GM18907 (cell line): ENCODE results near the gene DCAF15.
A peak's percentile ranks its signal among the peaks of the same experiment; 100 is the strongest.

ENCODE experiments used
- ATAC-seq: cut with Tn5 transposase; IDR thresholded peaks from one replicate; pipeline ENCODE4 v1.9.1; 2021; ENCODE audit warnings: mild to moderate bottlenecking, moderate library complexity; ENCODE audit not compliant: unreplicated experiment

DCAF15 gene

DNA sequence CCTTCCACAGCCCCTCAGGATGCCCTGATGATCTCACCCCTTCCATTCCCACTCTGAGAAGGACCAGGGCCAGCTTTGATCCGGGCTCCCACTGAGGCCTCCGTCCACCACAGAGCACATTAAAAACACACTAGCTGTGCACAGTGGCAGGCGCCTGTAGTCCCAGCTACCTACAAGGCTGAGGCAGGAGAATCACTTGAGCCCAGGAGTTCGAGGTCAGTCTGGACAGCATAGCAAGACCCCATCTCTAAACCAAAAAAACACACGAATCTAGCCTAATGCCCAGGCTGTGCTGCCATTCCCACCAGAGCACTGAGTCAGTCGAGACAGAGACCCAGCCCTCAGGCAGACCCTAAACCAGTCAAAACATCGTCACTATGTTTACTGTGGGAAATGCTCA, 39.7 kb downstream of the DCAF15 start:
- no peak for ATAC-seq

- no peak for ATAC-seq
These were observed 41.4 kb downstream of the DCAF15 start for GRCh38 chr19:13993590-13994300.

- ATAC-seq, result no peak
These were observed 42.9 kb downstream of the DCAF15 start for GRCh38 chr19:13995017-13995728.

GRCh38 chr19:13995878-13996765, 43.8 kb downstream of the DCAF15 start:
- no peak for ATAC-seq

DNA sequence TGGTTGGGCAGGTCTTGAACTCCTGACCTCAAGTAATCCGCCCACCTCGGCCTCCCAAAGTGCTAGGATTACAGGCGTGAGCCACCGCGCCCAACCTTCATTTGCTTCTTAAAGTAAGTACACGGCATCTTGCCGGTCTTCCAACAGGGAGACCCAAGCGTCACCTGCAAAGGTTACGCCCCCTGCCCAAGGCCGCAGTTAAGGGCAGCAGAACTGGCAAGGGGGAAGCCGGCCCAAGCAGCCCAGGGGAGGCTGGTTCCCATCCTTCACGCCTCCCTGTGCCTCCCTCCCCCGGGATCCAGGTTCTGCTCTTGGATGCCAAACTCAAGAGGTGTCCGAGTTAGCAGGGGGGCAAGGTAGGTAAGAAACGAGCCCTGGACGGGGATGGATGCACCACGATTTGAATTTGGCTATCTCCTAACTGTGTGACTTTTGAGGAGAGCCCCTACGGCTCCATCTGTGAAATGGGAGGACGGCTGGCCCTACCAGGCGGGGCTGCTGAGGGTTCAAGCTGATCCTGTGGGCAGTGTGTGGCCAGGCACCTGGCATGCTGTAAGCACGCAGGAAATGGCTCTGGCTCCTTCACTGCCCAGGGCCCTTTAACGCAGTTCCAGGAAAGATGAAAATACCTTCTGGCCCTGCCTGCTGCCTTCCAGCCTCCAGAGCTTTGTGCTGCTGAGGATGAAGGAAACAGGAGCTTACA, 44.8 kb downstream of the DCAF15 start:
- no peak for ATAC-seq

- no peak for ATAC-seq
These were observed 45.3 kb downstream of the DCAF15 start for GRCh38 chr19:13997631-13997962.

DNA sequence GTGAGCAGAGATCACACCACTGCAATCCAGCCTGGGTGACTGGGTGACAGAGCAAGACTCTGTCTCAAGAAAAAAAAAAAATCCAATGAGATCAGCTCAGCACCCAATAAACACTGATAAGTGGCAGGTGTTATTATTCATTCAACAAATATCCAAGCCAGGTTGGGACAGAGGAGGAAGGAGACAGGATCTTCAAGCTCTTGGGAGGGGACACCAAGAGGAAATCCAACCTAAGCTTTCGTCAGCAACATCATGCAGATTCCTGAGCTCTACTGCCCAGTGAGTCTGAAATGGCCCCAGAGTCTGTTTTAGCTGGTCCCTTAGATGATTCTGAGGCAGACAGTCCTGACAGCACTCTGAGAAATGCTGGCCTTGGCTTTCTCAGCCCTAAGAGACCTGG, 46.1 kb downstream of the DCAF15 start:
- no peak for ATAC-seq

DNA sequence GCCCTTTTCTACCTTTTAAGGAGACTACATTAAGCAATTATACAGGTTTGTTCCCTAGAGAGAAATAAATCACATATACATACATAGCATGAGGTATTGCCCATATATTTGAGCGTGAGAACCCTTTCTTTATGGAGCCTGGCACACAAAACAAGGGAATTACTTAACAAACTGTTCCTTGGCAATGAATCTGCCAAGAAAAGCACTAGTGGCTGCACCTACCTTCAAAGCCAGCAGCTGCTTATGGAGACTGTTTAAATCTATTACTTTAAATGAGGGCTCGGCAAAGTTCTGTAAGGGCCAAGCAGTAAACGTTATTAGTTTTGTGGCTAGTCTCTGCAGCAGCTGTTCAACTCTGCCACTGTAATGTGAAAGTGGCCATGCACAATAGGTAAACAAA, 46.8 kb downstream of the DCAF15 start:
- ATAC-seq, result no peak

DNA sequence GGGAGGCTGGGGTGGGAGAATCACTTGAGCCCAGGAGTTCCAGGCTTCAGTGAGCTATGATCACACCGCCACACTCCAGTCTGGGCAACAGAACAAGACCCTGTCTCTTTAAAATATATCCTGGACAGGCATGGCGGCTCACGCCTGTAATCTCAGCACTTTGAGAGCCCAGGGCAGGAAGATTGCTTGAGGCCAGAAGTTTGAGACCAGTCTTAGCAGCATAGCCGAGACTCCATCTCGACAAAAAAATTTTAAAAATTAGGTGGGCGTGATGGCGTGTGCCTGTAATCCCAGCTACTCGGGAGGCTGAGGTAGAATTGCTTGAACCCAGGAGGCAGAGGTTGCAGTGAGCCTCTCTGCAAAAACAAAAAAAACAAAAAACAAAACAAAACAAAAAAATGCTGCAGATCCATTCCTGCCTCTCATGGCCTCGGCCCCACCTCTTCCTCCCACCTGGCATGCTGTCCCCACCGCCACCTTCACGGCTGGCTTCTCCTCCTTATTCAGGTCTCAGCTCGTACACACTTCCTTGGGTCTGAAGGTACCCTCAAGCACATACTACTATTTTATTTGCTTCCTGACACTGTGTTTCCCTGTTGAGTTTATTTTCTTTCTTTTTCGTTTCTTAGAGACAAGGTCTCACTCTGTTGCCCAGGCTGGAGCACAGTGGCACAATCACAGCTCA, 48.5 kb downstream of the DCAF15 start:
- no peak for ATAC-seq

DNA sequence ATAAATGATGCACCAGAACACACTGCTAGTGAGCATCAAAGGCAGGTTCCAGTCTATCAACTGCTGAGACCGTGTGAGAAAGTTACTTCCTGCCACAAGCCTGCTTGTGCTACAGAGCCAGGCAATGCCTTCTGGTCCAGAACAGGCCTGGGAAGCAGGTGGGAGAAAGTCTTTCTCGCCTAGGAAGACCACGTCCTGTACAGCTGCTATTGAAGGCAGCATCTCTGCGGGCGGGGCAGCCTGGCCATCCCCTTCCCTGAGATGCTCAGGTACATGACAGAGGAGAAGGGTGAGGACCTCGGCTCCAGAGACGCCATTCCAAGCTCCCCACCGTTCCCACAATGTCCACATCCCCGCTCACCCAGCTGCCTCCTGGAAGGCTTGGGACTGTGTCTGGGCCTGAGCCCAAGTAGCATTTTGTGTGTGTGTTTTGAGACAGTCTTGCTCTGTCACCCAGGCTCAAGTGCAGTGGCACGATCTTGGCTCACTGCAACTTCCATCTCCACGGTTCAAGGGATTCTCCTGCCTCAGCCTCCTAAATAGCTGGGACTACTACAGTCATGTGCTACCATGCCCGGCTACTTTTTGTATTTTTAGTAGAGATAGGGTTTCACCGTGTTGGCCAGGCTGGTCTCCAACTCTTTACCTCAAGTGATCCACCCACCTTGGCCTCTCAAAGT, 50.4 kb downstream of the DCAF15 start:
- ATAC-seq, result no peak

- no peak for ATAC-seq
These were observed 51.1 kb downstream of the DCAF15 start for GRCh38 chr19:14003251-14004055.

- no peak for ATAC-seq
These were observed 52.5 kb downstream of the DCAF15 start for GRCh38 chr19:14004619-14005348.

GRCh38 chr19:14005349-14006084, 53.2 kb downstream of the DCAF15 start:
- ATAC-seq, result peak; percentile 35

- ATAC-seq, result peak; percentile 77
These were observed 53.9 kb downstream of the DCAF15 start, which contains the start of gene RFX1 for GRCh38 chr19:14006085-14006765. Gene RFX1 (minus strand): TSS chr19:14006320. CDS start chr19:13993843, 12,477 bp downstream.

GRCh38 chr19:14006766-14007562, 54.7 kb downstream of the DCAF15 start:
- ATAC-seq, result peak; percentile 37
